ENCODE measurements around the gene NFIB.

Gene NFIB

GRCh38 chr9:14210428-14210827 lies 103.5 kb downstream of the NFIB start:
- no peak for DNase-seq

GRCh38 chr9:14209399-14210345 lies 104.3 kb downstream of the NFIB start:
- DNase-seq, result no peak

- DNase-seq, result no peak
These were observed 106.5 kb downstream of the NFIB start for GRCh38 chr9:14207352-14207995.

- no peak for DNase-seq
These were observed 108.5 kb downstream of the NFIB start for GRCh38 chr9:14205463-14205862.

GRCh38 chr9:14203356-14204056 lies 110.4 kb downstream of the NFIB start:
- DNase-seq, result no peak

GRCh38 chr9:14198841-14199455 lies 115.0 kb downstream of the NFIB start:
- no peak for DNase-seq

GRCh38 chr9:14198047-14198840 lies 115.7 kb downstream of the NFIB start:
- no peak for DNase-seq

GRCh38 chr9:14197325-14197858 lies 116.5 kb downstream of the NFIB start:
- DNase-seq, result no peak

GRCh38 chr9:14193328-14193990 lies 120.5 kb downstream of the NFIB start:
- no peak for DNase-seq

GRCh38 chr9:14192556-14192955 lies 121.4 kb downstream of the NFIB start:
- no peak for DNase-seq

- no peak for DNase-seq
These were observed 122.4 kb downstream of the NFIB start for GRCh38 chr9:14191512-14191911.

- DNase-seq, result no peak
These were observed 123.7 kb downstream of the NFIB start for GRCh38 chr9:14190240-14190639.

- DNase-seq, result no peak
These were observed 124.4 kb downstream of the NFIB start for GRCh38 chr9:14189578-14189977.

GRCh38 chr9:14189146-14189545 lies 124.8 kb downstream of the NFIB start:
- no peak for DNase-seq

- DNase-seq, result no peak
These were observed 125.4 kb downstream of the NFIB start for GRCh38 chr9:14188538-14188937.

- DNase-seq, result no peak
These were observed 125.9 kb downstream of the NFIB start for GRCh38 chr9:14188011-14188410.

- no peak for DNase-seq
These were observed 127.8 kb downstream of the NFIB start for GRCh38 chr9:14186096-14186495.

GRCh38 chr9:14185016-14185415 lies 128.9 kb downstream of the NFIB start:
- DNase-seq, result no peak

- no peak for DNase-seq
These were observed 130.9 kb downstream of the NFIB start for GRCh38 chr9:14183001-14183400.

- no peak for DNase-seq
These were observed 132.9 kb downstream of the NFIB start for GRCh38 chr9:14180960-14181537.

Data from T-helper 9 cell (primary cell).